NB4 (cell line): ENCODE measurements around the gene ACKR1.

Experiments used
- DNase-seq: peaks from one replicate; pipeline ENCODE4 v3.0.0; 2010; ENCODE audit warnings: low read depth
- H3K4me3 ChIP-seq: one replicate; pipeline ENCODE4 v1.5.1; 2011; ENCODE audit warnings: mild to moderate bottlenecking, low read depth, low read length, moderate library complexity
- CTCF ChIP-seq: IDR thresholded peaks from one replicate; pipeline ENCODE4 v1.5.1; 2012; ENCODE audit warnings: low read depth, low read length
- MAX ChIP-seq: IDR thresholded peaks from 2 replicates; pipeline ENCODE4 v1.6.1; 2011; ENCODE audit warnings: low read depth, low read length
- MYC ChIP-seq: IDR thresholded peaks from 2 replicates; pipeline ENCODE4 v1.6.1; 2011; ENCODE audit warnings: low read depth, low read length
- POLR2A ChIP-seq: IDR thresholded peaks from 2 replicates; pipeline ENCODE4 v1.6.1; 2011; ENCODE audit warnings: mild to moderate bottlenecking; ENCODE audit not compliant: insufficient read length; ENCODE audit errors: extremely low read depth

ACKR1 gene

DNA sequence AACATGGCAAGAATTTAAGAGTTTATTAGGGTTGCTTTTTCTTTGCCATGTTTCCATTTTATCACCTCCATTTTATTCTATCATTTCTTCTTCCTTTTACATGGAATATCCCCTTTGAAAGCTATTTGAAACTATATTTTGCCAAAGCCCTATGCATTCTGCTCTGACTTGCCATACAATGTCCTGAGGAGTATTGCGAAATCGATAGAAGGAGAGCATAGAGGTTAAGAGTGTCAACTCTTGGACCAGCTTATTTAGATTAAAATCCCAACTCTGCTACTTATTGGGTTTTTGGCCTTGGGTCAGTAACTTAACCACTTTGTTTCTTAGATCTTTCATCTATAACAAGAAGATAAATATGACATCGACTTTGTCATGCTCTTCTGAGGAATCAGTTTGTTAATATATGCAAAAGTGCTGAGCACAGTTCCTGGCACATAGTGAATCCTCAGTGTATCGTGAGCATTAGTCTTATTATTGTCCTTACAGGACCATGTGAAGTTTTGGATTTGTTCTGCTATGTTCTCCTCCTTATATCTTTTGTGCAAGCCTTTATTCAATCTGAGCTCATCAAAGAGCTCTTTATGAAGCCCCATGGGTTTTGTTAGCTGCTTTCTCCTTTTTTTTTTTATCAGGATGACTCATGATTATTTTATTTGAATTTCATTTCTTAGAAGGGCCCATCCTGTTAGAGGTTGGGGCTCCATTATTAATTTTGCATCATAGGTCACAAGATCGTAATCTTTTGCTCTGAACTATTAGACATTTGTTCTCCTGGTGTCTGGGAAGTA is 17.6 kb downstream of the ACKR1 start:
- DNase-seq, result no peak
- no peak overlapping the region for H3K4me3 ChIP-seq
- TF ChIP-seq MYC (no peak), POLR2A (no peak), MAX (no peak), CTCF (no peak)

- DNase-seq, result no peak
- TF ChIP-seq CTCF (no peak), MYC (no peak), POLR2A (no peak), MAX (no peak)
- H3K4me3 ChIP-seq, result no peak overlapping the region
Observed at GRCh38 chr1:159223004-159223403, 18.3 kb downstream of the ACKR1 start.

DNA sequence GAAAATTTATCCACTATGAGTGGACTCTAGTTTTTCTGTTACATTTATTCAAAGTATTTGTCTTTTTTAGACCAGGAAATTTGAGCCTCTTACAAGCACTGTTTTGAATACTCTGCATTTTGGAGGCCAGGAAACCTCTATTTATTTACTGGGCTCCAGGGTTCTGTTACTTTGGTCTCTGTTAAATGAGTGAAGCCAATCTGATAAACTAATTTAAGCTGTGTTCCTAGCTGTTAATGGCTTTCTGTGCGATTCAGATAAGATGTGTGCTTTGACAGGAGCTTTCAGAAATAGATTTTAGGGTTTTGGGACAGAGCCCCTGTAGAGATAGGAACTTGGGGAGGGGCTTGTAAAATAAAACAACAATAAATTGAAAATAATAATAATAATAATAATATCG is 23.9 kb downstream of the ACKR1 start:
- TF ChIP-seq POLR2A, result no peak
- TF ChIP-seq CTCF, result no peak
- TF ChIP-seq MAX, result no peak
- no peak for TF ChIP-seq MYC
- DNase-seq, result no peak

DNA sequence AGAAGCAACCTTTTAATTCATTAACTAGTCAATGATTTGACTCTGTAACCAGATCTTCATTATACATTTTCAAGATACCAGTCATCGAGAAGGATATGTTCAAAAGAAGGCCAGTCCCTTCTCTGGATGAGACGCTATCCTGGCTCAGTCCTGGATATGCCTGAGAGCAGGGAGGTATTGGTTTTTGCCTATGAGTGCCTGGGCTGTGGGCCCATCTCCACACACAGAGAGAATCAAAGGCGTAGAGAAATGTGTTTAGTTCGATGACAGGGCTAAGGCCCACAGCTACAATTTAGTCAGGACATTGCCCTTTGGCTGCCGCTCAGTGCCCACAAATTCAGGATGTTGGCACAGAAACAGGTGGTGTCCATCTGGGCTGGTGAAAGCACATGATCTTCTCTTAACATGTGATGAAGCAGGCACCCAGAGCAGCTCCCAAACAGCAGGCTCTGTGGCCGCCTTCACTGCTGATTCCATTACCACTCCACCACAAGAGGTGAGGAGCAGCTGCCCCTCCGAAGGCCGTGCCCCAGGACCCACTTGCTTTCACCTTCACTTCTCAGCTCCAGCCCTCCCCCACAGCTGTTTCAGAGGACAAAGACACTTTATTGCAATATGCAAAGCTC is 24.7 kb downstream of the ACKR1 start:
- no peak overlapping the region for H3K4me3 ChIP-seq
- no peak for DNase-seq
- no peak for TF ChIP-seq POLR2A
- no peak for TF ChIP-seq MYC
- TF ChIP-seq CTCF, result no peak
- no peak for TF ChIP-seq MAX

More for the DNA sequence above, 23.9 kb downstream of the ACKR1 start:
- H3K4me3 ChIP-seq, result no peak overlapping the region

DNA sequence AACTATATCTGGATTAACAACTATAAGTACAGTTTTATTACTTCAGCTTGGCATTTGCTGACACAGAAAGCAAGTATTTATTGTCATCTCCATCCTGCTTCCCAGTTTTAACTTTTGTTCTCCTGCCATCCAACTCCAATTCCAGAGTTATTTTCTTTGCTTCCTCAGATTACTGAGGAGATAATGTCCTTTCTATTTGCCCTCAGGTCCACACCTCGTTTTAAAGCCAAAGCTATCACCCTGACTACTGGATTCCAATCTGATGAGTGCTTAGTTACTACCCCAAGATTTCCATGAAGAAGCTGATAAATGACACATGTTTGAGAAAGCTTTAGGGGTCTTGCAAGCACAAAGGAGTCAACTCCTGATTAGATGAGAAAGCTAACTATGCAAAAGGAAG is 25.2 kb downstream of the ACKR1 start:
- no peak for DNase-seq
- H3K4me3 ChIP-seq, result no peak overlapping the region
- TF ChIP-seq POLR2A, result no peak
- no peak for TF ChIP-seq MYC
- no peak for TF ChIP-seq CTCF
- no peak for TF ChIP-seq MAX
